ENCODE results near the gene THADA.
"Not testable (repeated sequence)": the region's sequence is repeated elsewhere in the genome, so short reads cannot be mapped to it uniquely, and the experiment has no call there.

Gene THADA

DNA sequence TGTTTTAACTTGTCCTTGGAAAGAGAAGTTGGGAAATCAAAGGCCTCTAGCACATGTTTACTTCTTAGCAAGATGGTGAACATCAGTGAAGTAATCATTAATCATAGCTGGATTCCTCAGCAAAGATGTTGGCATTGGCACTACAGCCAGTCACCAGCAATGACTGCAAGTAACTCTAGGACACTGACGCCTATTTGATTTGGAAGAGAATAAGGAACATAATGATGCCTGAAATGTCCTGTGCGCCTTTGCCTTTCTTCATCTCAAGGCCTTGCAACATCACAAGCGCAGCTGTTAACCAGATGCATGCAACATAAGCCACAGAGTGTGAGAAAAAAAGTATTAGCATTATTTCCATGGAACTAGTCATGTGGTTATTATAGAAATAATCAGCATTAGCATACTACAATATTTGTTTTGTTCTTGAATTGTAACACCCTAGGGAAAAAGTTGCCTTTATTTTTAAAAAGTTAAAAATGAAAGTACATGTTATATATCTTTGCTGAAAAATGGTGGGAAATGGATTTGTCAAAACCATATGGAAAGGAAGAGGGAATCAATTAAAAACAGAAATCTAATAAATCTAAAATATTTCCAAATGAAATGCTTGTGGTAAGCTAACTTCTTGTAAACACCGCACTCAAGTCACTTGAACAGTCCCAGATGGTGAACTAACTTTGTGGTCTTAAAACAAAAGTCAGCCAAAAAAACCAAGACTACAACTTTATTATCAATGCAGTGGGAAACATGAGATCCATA, 55.6 kb downstream of the THADA start:
- DNase-seq: no peak

DNA sequence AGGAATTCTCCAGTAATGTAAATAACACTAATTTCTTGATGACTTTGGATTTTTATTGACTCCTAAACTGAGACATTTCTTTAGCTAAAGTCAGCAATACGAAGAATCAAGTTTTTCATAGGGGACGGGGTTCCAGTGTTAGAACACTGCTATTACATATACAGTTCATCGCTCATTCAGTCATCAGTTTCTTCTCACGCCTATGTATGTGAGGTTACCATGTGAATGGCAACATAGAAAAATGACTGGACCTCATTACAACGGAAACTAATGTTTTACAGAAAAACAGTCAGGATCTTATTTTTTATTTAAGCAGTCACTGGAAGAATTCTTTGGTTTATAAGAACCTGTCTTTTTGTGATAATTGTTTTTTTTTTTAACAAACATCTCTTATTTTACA, 56.4 kb downstream of the THADA start:
- no peak for DNase-seq

DNA sequence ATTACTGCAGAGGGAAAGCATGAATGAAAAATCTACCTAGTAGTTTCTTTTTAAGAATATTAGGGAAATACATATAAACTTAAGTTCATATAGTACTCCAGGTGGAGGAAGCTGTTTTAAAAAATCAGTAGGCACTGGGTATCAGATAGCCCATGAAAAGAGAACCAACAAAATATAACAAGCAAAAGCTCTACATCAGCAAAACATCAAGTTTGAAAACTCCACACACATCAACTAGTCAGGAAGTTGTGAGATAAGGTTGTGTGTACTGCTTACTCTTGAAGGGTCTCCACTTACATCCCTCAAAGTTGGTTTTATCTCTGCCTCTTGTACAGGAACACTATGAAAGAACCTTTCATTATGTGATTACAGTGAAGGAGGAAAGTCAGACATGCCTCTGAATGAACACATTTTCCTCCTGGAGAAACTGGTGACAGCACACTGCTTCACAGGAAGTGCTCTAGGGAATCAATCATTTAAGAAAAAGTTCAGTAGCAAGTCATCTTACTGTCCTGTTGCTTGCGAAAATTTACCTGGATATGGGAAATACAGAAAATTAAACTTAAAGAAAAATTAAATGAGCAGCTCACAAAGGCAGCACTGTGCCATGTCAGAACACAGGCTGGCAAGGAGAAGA, 57.7 kb downstream of the THADA start:
- DNase-seq: no peak

DNA sequence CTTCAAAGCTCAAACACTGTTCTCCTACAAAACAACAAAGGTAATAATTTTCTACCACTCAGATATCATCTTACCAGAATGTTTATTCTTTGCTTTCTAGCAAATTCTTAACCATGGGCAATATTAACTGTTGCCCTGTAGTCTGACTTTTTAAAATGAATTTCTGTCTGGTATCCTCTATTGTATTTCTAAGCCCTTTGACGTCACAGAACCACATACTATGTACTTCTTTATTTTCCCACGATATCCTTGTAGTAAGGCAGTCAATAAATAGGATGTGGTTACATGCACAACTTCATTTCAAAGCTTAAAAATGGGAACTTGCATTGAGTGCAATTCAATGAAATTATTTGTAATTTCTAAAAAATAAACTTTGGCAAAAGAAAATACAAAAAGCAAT, 58.7 kb downstream of the THADA start:
- no peak for DNase-seq

DNA sequence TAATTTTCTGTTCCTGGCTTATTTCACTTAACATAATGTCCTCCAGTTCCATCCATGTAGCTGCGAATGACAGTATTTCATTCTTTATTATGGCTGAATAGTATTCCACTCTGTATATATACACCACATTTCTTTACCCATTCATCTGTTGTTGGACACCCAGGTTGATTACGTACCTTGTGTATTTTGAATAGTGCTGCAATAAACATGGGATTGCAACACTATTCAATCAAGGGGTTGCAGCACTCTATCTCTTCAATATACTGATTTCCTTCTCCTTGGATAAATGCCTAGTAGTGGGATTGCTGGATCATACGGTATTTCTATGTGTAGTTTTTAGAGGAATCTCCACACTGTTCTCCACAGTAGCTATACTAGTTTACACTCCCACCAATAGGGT, 61.3 kb downstream of the THADA start:
- DNase-seq: no peak

DNA sequence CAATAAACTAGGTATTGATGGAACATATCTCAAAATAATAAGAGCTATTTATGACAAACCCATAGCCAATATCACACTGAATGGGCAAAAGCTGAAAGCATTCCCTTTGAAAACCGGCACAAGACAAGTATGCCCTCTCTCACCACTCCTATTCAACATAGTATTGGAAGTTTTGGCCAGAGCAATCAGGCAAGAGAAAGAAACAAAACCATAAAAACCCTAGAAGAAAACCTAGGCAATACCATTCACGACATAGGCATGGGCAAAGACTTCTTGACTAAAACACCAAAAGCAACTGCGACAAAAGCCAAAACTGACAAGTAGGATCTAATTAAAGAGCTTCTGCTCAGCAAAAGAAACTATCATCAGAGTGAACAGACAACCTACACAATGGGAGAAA, 63.3 kb downstream of the THADA start:
- DNase-seq: not testable (repeated sequence)

DNA sequence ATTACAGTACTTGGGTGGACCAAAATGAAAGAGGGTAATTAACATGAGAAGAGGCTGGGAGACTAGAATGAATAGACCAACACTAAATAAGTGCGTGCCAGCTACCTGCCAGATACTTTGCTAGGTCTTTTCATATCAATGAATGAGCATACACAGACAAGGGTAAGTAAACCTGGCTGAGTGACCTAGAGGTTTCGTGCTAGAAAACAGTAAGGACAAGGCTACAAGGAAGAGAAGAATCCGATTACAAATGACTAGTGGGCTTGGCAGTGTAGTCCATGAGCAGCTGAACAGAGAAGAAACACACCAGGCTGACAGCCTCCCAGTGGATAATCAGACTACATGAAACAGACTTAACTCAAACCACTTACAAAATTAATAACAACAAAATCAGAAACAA, 64.6 kb downstream of the THADA start:
- no peak for DNase-seq

DNA sequence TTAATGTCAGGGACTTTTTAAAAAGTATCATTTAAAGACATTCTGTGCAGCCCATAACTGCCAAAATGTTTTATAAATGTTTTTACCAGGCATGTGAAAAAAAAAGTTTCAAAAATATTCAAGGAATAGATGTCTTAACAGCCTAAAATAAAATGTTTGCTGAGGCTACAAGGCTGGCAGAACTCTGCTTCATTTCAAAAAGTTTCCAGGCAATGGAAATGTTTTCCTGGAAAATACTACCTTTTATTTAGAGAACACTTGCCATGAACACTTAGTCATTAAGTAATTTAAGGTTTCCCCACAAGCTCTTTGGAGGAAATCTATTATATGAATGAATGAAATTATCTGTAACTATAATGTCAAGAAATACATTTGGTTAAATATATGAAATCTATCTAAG, 68.8 kb downstream of the THADA start:
- no peak for DNase-seq

DNA sequence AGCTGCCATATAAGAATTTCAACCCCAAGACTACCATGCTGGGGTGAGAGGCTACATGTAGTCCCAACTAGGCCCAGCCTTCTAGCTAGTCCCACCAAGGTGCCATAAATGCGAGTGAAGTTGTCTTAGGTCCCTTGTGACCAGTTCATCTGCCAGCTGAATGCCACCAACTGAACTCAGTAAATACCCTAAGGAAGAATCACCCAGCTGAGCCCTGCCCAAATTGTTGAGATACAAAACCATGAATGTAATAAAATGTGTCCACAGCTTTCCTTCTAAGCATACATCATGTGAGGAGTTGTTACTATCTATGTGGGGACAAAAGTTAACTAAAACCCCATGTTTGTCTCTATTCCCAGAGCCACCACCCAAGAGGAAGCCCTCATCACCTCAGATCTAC, 70.3 kb downstream of the THADA start:
- no peak for DNase-seq

DNA sequence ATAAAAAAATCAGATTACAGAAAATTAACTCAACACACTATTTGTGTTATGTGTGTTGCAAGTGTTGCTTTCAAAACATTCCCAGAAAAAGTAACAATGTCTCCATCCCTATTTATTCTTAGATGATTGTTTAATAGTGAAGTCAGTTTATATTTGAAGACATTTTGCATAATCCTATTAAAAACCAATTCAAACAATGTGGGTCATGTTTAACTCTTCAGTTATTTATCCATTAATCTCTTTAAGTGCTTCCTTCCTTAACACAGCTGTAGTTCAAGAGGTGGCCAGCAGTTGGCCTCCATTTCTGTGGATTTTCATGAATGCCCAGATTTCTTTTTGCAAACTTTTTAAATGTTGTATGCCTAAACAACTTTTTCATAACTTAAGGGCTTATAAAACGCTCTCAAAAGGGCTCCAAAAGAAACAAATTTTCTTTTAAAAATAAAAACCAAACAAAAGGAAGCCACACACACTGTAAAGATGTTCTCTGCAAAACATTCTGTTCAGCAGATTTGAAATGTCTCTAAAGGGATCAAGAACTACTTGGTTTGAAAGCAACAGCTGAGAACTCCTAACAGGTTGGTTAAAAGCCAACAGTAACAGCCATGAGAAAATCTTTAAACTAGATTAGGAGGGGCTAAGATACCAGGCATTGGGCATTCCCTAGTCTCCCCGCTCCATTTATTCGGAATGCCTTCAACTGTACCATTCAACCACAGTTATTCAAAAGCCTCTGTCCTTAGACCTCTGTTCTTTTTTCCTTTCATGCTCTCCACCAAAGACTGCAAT, 71.5 kb downstream of the THADA start:
- DNase-seq: no peak

DNA sequence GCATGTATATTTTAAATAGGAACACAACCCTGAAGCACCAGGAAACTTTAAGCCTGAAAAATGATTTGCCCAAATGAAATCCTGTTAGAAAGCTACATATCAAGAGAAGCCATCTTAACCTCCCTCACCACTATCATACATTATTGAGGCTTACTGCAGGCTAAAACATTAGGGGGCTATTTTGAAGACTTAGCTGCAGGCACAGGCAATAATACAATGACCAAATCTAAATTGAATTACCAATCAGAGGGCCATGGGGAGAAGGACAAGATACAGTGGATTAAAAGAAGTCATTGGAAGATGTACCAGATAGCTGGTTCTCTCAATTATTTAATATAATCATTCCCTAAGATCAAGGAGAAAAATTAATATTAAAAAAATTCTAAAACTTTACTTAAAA, 73.7 kb downstream of the THADA start:
- DNase-seq: no peak

DNA sequence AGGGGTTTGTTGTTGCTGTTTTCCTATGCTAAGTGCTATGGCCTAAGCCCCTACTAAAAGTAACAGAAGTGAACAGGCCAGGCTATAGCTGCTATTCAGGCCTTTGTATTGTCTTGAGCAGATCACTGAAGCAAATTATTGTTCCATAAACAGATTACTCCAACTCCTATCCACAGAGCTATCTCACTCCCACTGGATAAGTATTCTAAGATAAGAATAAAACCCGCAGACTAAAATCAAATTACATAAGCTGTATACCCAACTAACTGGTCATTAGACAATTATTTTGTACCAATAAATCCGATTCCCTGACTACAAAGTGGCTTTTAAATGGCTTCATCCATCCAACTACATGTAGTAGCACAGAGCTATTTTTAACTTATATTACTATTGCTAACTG, 74.3 kb downstream of the THADA start:
- DNase-seq: no peak

DNA sequence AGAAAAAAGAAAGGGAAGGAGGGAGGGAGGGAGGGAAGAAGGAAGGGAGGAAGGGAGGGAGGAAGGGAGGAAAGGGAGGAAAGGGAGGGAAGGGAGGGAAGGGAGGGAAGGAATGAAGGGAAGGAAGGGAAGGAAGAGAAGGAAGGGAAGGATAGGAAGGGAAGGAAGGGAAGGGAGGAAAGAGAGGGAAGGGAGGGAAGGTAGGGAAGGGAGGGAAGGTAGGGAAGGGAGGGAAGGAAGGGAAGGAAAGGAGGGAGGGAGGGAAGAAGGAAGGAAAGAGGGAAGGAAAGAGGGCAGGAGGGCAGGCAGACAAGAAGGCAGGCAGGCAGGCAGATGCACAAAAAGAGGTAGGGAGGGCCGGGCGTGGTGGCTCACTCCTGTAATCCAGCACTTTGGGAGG, 74.9 kb downstream of the THADA start:
- no peak for DNase-seq

DNA sequence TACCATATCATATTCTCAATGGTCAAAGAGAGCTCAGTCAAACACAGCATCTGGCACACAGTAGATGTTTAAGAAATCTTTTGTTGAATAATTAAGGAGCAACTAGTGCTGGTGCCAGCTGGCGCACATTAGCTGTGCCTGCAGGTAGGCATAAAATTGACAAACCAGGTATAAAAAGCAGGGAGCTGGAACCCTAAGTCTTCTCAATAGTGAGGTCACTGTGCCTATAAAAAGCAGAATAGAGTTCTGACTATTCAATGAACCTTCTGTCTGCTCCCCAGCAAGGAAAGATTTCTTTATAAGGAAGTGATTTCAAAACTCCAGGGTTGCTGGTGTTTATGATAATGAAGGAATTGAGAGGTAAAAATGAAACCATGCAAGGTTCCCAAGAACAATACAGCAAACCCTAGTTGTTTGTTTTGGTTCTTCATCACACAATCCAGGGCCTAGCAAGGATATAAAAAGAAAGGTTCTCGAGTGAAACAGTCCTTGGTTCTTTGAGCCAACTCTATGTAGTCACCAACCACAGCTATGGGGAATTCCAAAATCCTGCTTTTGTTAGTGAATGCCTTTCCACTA, 76.1 kb downstream of the THADA start:
- DNase-seq: no peak

DNA sequence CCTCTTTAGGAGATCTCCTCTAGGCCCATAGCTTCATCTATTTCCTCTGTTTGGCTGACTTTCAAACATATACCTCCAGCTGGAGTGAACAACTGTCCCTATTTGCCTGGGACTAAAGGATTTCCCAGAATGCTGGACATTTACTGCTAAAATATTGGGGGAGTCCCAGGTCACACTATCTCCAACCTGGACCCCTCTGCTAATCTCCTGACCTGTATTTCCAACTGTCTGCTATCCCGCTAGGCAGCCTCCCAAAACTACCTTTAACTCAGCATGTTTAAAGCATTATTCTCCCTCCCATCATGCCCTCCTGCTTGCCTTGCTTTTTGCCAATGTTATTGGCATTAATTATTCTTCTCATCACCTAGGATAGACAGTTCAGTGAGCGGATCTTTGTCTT, 77.1 kb downstream of the THADA start:
- DNase-seq: no peak

DNA sequence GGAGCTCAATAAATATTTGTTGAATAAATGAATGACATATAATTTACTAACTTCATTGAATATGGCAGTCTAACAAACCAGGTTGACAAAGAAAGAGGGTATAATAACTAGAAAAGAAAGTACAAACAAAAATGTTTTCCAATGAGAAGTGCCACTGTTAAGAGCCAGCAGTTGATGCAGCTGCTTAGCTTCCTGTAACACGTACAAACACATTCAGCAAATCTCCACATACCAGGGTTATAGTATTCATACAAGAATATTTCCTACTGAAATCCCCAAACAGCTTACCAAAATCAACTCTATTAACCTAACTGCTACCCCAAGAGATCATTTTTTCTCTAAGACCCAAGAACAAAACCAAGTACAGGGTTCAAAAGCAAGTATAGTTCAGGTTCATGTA, 77.7 kb downstream of the THADA start:
- no peak for DNase-seq

DNA sequence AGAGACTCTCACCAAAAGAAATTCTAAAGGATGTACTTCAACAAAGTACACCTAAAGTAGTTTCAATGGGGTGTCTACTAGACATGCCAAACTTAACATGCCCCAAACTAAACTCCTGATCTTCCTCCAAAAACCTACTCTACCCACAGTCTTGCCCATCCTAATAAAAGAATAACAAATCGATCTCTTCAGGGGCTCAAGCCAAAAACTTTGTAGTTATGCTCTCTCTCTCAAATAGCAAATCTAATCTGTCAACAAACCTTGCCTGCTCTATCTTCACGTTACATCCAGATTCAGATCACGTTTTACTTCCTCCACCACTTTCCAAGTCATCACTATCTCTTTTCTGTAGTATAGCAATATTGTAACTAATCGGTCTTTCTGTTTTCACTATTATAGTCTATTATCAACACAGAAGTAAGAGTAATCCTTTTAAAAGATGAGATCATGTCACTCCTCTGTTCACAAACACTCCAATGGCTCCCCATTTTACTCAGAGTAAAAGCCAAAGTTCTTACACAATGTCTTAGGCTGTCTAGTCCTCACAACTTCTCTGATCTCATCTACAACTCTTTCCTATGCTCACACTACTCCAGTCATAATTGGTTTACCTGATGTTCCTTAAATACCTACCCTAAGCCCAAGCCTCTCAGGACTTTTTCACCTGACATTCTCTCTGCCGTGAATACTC, 79.9 kb downstream of the THADA start:
- no peak for DNase-seq

DNA sequence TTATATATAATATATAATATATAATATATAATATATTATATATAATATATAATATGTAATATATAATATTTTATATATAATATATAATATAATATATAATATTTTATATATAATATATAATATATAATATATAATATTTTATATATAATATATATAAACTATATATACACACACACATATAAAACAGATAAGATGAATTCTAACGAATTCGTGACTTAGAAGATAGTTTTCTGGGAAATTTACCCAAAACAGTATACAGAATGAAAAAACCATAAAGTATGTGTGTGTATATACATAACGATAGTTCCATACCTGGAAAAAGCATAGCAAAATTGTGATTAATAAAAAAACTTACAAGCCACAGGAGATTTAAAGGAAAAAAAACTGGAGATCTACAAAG, 80.6 kb downstream of the THADA start:
- DNase-seq: no peak

DNA sequence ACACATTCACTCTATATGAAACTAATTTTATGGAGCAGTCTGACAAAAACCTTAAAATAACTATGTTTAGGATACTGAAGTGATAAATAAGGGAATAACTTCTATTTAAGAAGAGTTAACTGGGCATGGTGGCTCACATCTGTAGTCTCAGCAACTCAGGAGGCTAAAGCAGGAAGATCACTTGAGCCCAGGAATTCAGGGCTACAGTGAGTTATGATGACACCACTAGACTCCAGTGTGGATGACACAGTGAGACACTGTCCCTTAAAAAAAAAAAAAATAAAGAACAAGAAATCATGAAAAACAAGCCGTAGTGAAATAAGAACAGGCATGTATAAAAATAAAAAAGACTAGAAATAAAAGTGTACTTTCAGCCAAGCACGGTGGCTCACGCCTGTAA, 82.0 kb downstream of the THADA start:
- no peak for DNase-seq

DNA sequence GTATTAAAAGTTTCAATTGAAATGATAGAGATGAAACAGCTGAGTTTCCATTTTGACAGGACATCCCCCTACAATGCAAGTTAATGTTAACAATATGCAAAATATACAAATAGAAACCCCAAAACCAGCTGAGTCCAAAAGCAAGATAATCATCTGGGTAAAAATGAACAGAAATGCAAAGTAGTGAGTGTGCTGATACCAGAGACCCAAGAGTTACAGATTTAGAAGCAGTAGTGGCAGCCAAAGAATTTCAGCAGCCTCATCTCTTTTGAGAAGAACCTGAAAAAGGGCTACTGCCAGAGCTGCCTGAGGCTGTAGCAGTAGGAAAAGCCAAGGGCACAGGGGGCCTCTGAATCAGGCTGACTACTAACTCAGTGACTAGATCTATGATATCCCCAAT, 82.6 kb downstream of the THADA start:
- DNase-seq: no peak

DNA sequence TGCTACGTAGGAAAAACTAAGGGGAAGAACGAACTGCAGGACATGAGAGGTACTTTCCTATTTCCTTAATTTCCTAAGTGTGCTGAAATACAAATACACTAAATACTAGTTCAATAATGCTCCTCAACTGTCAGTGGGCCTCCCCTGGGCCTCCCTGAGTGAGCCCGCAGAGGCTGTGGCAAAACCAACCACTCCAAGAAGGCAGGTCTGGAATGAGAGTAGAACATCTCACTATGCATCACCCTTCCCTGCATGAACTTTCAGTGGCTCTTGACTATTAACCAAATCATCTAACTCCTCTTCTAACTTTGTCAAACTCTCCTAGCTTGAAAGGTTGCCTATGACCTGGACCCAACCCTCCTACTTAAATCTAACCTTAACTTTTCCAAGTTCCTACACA, 84.6 kb downstream of the THADA start:
- no peak for DNase-seq

DNA sequence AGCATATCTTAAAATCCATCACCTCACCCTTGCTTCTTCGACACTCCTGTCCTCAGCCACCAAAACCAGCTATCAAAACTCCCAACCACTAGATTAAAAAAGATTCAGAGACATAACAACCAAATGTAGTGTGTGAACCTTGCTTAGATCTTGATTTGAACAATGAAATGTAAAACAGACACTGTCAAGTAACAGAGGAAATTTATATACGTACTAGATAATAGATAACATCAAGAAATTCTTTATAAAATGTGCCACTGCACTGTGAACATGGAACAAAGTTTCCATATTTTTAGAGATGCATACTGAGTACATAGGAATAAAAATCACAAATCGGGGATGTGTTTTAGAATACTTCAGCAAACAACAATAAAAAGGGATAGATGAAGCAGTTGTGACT, 86.0 kb downstream of the THADA start:
- no peak for DNase-seq

DNA sequence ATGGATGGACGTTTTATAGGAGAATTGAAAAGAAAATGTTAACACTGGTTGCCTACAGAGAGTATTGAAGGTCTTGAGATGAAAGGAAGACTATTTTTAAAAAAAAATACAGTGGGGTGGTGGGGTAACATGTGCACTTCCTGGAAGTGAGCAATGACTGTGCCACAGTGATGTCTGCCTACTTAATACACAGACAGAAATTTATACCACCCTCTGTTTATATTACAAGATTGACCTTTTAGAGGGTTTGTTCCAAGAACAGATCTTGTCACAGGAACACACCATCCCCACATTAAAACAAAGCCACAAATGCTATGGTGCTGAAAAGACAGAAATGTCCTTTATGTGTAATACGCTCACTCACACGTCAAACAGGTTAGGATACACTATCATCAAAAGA, 87.6 kb downstream of the THADA start:
- DNase-seq: no peak

Data from midbrain (tissue), 1 donor.